Measurements from ENCODE around the gene ZNF717. TPM values are rescaled to one million over a fixed set of nuclear protein-coding genes. Genes with fewer than 3 reads are reported as not detected.
"Not testable (repeated sequence)": the region's sequence is repeated elsewhere in the genome, so short reads cannot be mapped to it uniquely, and the experiment has no call there.

Gene ZNF717
- total RNA-seq, 2 donors from 2014 or later, result 13.3 to 15.2 TPM

- no peak overlapping the region for H3K27ac ChIP-seq
- no peaks in the 10 kb centered on the region for H3K27me3 ChIP-seq (replicated peaks; ENCODE audit: insufficient read depth)
- peaks cover 2% of the 10 kb centered on the region for H3K36me3 ChIP-seq
- H3K4me1 ChIP-seq (ENCODE audit: control insufficient read depth in 1 of 2, low read depth in 2 of 2), result peaks cover 4 to 5% of the 10 kb centered on the region in 2 donors
- no peaks in the 10 kb centered on the region for H3K9me3 ChIP-seq
- no peak for TF ChIP-seq CTCF (IDR thresholded peaks at IDR 0.05)
- DNase-seq (ENCODE audit: low spot score) (no peak), ATAC-seq (ENCODE audit: insufficient number of reproducible peaks, low FRiP score, low read depth) (no peak)
- no peak overlapping the region for H3K4me3 ChIP-seq
These were observed 4.1 kb downstream of the ZNF717 start for GRCh38 chr3:75781079-75781745.

GRCh38 chr3:75777742-75778141 is 7.6 kb downstream of the ZNF717 start:
- not testable (repeated sequence) for H3K4me1 ChIP-seq (ENCODE audit: control insufficient read depth in 1 of 2, low read depth in 2 of 2); H3K4me3 ChIP-seq; ATAC-seq (ENCODE audit: insufficient number of reproducible peaks, low FRiP score, low read depth); H3K27me3 ChIP-seq (replicated peaks; ENCODE audit: insufficient read depth); DNase-seq (ENCODE audit: low spot score); H3K27ac ChIP-seq; H3K36me3 ChIP-seq; H3K9me3 ChIP-seq

- DNase-seq (ENCODE audit: low spot score); H3K27me3 ChIP-seq (replicated peaks; ENCODE audit: insufficient read depth); ATAC-seq (ENCODE audit: insufficient number of reproducible peaks, low FRiP score, low read depth); H3K36me3 ChIP-seq; H3K9me3 ChIP-seq; H3K27ac ChIP-seq; H3K4me1 ChIP-seq (ENCODE audit: control insufficient read depth in 1 of 2, low read depth in 2 of 2); H3K4me3 ChIP-seq: not testable (repeated sequence)
These were observed 13.7 kb downstream of the ZNF717 start for GRCh38 chr3:75771631-75772030.

GRCh38 chr3:75768303-75769017 is 16.9 kb downstream of the ZNF717 start:
- Histone ChIP-seq H3K27ac (no peak overlapping the region), H3K4me1 (ENCODE audit: control insufficient read depth in 1 of 2, low read depth in 2 of 2) (no peaks in the 10 kb centered on the region), H3K36me3 (peaks cover 3% of the 10 kb centered on the region), H3K4me3 (no peak overlapping the region), H3K9me3 (peaks cover 17% of the 10 kb centered on the region), H3K27me3 (replicated peaks; ENCODE audit: insufficient read depth) (no peaks in the 10 kb centered on the region)
- TF ChIP-seq CTCF (IDR thresholded peaks at IDR 0.05), result no peak
- DNase-seq (ENCODE audit: low spot score), result no peak
- ATAC-seq (ENCODE audit: insufficient number of reproducible peaks, low FRiP score, low read depth), result no peak

GRCh38 chr3:75737831-75738493 is 47.4 kb downstream of the ZNF717 start:
- Histone ChIP-seq H3K27me3 (replicated peaks; ENCODE audit: insufficient read depth) (no peaks in the 10 kb centered on the region), H3K27ac (no peak overlapping the region), H3K9me3 (peaks cover 88% of the 10 kb centered on the region), H3K4me3 (no peak overlapping the region), H3K36me3 (peaks cover 29% of the 10 kb centered on the region), H3K4me1 (ENCODE audit: control insufficient read depth in 1 of 2, low read depth in 2 of 2) (no peaks in the 10 kb centered on the region)
- no peak for ATAC-seq (ENCODE audit: insufficient number of reproducible peaks, low FRiP score, low read depth)
- DNase-seq (ENCODE audit: low spot score), result no peak
- no peak for TF ChIP-seq CTCF (IDR thresholded peaks at IDR 0.05)

GRCh38 chr3:75727985-75728384 is 57.4 kb downstream of the ZNF717 start:
- no peaks in the 10 kb centered on the region for H3K4me1 ChIP-seq (ENCODE audit: control insufficient read depth in 1 of 2, low read depth in 2 of 2)
- H3K27me3 ChIP-seq (replicated peaks; ENCODE audit: insufficient read depth), result no peaks in the 10 kb centered on the region
- TF ChIP-seq CTCF (IDR thresholded peaks at IDR 0.05), result no peak
- H3K4me3 ChIP-seq, result no peak overlapping the region
- no peak overlapping the region for H3K27ac ChIP-seq
- ATAC-seq (ENCODE audit: insufficient number of reproducible peaks, low FRiP score, low read depth), result no peak
- peaks cover 86% of the 10 kb centered on the region for H3K9me3 ChIP-seq
- H3K36me3 ChIP-seq, result no peaks in the 10 kb centered on the region
- DNase-seq (ENCODE audit: low spot score), result no peak
